OCI-LY3 (cell line): Measurements from ENCODE around the gene MAL.

ENCODE experiments used
- EZH2phosphoT487 ChIP-seq: fragments of 200-600 bp; shearing (Covaris generic); IDR thresholded peaks from 2 replicates; pipeline ENCODE4 v1.6.1; 2018; ENCODE audit warnings: antibody characterized with exemption, mixed run types, low read depth
- TF ChIP-seq, protein P1 (sequence below): fragments of 200-600, 300-600 bp; sonication (generic); IDR thresholded peaks from 2 replicates; pipeline ENCODE4 v1.5.1; 2014; ENCODE audit warnings: antibody characterized with exemption, low read length, low read depth

DNA sequence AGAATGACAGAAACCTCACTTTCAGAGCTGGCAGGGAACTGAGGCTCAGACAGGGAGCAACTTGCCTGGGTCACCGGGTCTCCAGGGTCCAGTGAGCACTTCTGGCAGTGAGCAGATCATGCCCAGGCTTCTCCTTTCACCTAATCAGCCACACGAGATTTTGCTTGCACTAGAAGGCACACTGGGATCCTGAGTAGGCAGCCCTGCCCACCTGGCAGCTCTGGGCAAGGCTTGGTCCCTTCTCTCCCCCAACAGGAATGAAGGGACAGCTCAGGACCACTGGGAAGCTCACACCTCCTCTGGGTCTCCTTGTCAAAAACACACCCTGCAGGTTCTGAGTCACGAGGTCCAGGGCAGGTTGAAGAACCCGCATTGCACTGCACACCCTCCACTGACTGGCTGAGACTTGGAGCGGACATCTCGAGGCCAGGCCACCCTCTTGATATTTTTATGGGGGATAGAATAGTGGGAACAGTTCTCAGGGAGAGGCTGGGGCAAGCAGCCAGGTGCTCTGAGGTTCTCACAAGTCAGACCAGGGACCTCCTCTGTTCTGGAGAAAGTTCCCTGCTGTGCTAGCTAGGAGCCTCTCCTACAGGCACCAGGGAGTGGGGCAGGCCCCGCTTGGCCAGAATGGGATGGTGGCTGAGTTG, 5.7 kb downstream of the MAL start:
- TF ChIP-seq, protein P1, sequence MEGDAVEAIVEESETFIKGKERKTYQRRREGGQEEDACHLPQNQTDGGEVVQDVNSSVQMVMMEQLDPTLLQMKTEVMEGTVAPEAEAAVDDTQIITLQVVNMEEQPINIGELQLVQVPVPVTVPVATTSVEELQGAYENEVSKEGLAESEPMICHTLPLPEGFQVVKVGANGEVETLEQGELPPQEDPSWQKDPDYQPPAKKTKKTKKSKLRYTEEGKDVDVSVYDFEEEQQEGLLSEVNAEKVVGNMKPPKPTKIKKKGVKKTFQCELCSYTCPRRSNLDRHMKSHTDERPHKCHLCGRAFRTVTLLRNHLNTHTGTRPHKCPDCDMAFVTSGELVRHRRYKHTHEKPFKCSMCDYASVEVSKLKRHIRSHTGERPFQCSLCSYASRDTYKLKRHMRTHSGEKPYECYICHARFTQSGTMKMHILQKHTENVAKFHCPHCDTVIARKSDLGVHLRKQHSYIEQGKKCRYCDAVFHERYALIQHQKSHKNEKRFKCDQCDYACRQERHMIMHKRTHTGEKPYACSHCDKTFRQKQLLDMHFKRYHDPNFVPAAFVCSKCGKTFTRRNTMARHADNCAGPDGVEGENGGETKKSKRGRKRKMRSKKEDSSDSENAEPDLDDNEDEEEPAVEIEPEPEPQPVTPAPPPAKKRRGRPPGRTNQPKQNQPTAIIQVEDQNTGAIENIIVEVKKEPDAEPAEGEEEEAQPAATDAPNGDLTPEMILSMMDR, result no peak
- TF ChIP-seq EZH2phosphoT487, result no peak
